GM12878 (cell line): Measurements from ENCODE around the gene ARHGEF16. TPM values are rescaled to one million over a fixed set of nuclear protein-coding genes. Genes with fewer than 3 reads are reported as not detected.

Experiments
- ATAC-seq: fragments of 200-7000 bp; cut with Tn5 transposase; 3 replicates; pipeline ENCODE4 v1.9.1; 2020; ENCODE audit warnings: mild to moderate bottlenecking, moderate library complexity
- BruUV-seq: library from RNA; stranded (reverse); fragments of 400-500 nt; replicated peaks from 2 replicates; lab custom pipeline; 2021; lab: Mats Ljungman, UMichigan
- CTCF ChIA-PET: fragments of 300-600 bp; sonication (Branson Sonifier 250); formaldehyde crosslinking; extraction: SDS; loops from one replicate; lab custom pipeline; 2021; ENCODE audit warnings: inconsistent platforms; lab: Yijun Ruan, JAX
- POLR2A ChIA-PET: fragments of 350-600 bp; formaldehyde crosslinking; extraction: SDS; loops from one replicate; lab custom pipeline; 2021; ENCODE audit warnings: inconsistent platforms; lab: Charles Lee
- RAD21 ChIA-PET: fragments of 300-600 bp; sonication (Branson Sonifier 250); formaldehyde crosslinking; loops from one replicate; lab custom pipeline; 2023; ENCODE audit warnings: antibody characterized with exemption; ENCODE audit not compliant: unreplicated experiment; lab: Charles Lee
- SMC1A ChIA-PET: fragments of 300-600 bp; sonication (Branson Sonifier 250); formaldehyde crosslinking; loops from one replicate; lab custom pipeline; 2023; ENCODE audit not compliant: unreplicated experiment, uncharacterized antibody; lab: Charles Lee
- DNase-seq: peaks from one replicate; pipeline ENCODE4 v3.0.0-alpha.2; 2011; ENCODE audit warnings: low read depth, low spot score
- FAIRE-seq: peaks from 3 replicates; lab custom pipeline; 2011; peaks lifted over from hg19 to GRCh38; lab: Jason Lieb, UNC
- H2AFZ ChIP-seq: 2 replicates; pipeline ENCODE4 v1.6.0; 2011; ENCODE audit warnings: low read depth, low read length, control low read depth; ENCODE audit not compliant: control insufficient read depth
- H3K27ac ChIP-seq: 2 replicates; pipeline ENCODE4 v1.5.1; 2011; ENCODE audit warnings: control low read depth; ENCODE audit not compliant: control insufficient read depth, insufficient read depth
- H3K27me3 ChIP-seq, 2 experiments: replicated peaks in 1 of 2; 2 replicates each; pipeline versions ENCODE4 v1.6.0 to v1.6.1; 2011; ENCODE audit warnings: low read length in 1 of 2; ENCODE audit not compliant: control insufficient read depth in 2 of 2, insufficient read depth in 2 of 2
- H3K36me3 ChIP-seq, 2 experiments: 2 replicates each; pipeline ENCODE4 v1.5.1; 2011; ENCODE audit warnings: low read length in 1 of 2; ENCODE audit not compliant: control insufficient read depth in 2 of 2, insufficient read depth in 2 of 2
- H3K4me1 ChIP-seq: 2 replicates; pipeline ENCODE4 v1.6.1; 2011; ENCODE audit warnings: mild to moderate bottlenecking, low read length, moderate library complexity, mixed read lengths; ENCODE audit not compliant: control insufficient read depth, insufficient read depth
- H3K4me2 ChIP-seq: 2 replicates; pipeline ENCODE4 v1.6.0; 2011; ENCODE audit warnings: control low read depth; ENCODE audit not compliant: control insufficient read depth, insufficient read depth
- H3K4me3 ChIP-seq: fragments of 200-600 bp; sonication (generic); 2 replicates; pipeline ENCODE4 v1.5.1; 2016
- H3K79me2 ChIP-seq: 2 replicates; pipeline ENCODE4 v1.6.0; 2011; ENCODE audit warnings: low read length; ENCODE audit not compliant: control insufficient read depth, insufficient read depth
- H3K9ac ChIP-seq: 2 replicates; pipeline ENCODE4 v1.8.0; 2011; ENCODE audit warnings: low read length, control low read depth, mixed read lengths; ENCODE audit not compliant: control insufficient read depth, insufficient read depth
- H3K9me3 ChIP-seq: replicated peaks from 3 replicates; pipeline ENCODE4 v1.5.1; 2011; ENCODE audit warnings: mild to moderate bottlenecking, low read length; ENCODE audit not compliant: control insufficient read depth, insufficient read depth
- H4K20me1 ChIP-seq: 2 replicates; pipeline ENCODE4 v1.6.0; 2011; ENCODE audit not compliant: control insufficient read depth, insufficient read depth
- ATF2 ChIP-seq: IDR thresholded peaks from 2 replicates; pipeline ENCODE4 v1.6.1; 2012; ENCODE audit warnings: low read length, inconsistent platforms
- ATF3 ChIP-seq: IDR thresholded peaks from 2 replicates; pipeline ENCODE4 v1.6.1; 2011; ENCODE audit warnings: low read depth, mild to moderate bottlenecking, low read length, moderate library complexity, borderline replicate concordance; ENCODE audit errors: extremely low read depth
- BHLHE40 ChIP-seq, 2 experiments: fragments of 450-650 bp in 1 of 2; IDR thresholded peaks; 2 replicates each; pipeline ENCODE4 v1.6.1; 2011 to 2017; ENCODE audit warnings: low read depth in 2 of 2, borderline replicate concordance in 1 of 2, improper control_type of control experiment in 1 of 2, low read length in 1 of 2, mild to moderate bottlenecking in 1 of 2
- CHD2 ChIP-seq: IDR thresholded peaks from 2 replicates; pipeline ENCODE4 v1.6.1; 2011; ENCODE audit warnings: low read depth, low read length, improper control_type of control experiment, borderline replicate concordance
- CTCF ChIP-seq, 3 experiments: IDR thresholded peaks in 2 of 3; conservative IDR thresholded peaks in 1 of 3; 2 replicates each; pipeline ENCODE4 v1.5.1; 2011; ENCODE audit warnings: low read depth in 3 of 3, low read length in 3 of 3, mild to moderate bottlenecking in 3 of 3, control low read depth in 2 of 3, moderate library complexity in 2 of 3, inconsistent platforms in 1 of 3, mixed read lengths in 1 of 3; ENCODE audit not compliant: control insufficient read depth in 2 of 3, insufficient read depth in 1 of 3; ENCODE audit errors: extremely low read depth in 1 of 3
- EZH2 ChIP-seq: IDR thresholded peaks from 2 replicates; pipeline ENCODE4 v1.6.1; 2012; ENCODE audit warnings: low read depth, mild to moderate bottlenecking, control low read depth, inconsistent platforms, low read length, borderline replicate concordance; ENCODE audit not compliant: control insufficient read depth
- MYB ChIP-seq: fragments of 150-350 bp; IDR thresholded peaks from 2 replicates; pipeline ENCODE4 v1.6.1; 2014; ENCODE audit warnings: mild to moderate bottlenecking, low read depth, low read length, borderline replicate concordance
- RELB ChIP-seq: fragments of 450-650 bp; IDR thresholded peaks from 2 replicates; pipeline ENCODE4 v1.6.1; 2017; ENCODE audit warnings: low read depth, mild to moderate bottlenecking, moderate library complexity
- TAF1 ChIP-seq: IDR thresholded peaks from 2 replicates; pipeline ENCODE4 v1.6.1; 2011; ENCODE audit warnings: mild to moderate bottlenecking, low read depth, low read length, borderline replicate concordance
- USF2 ChIP-seq: IDR thresholded peaks from 2 replicates; pipeline ENCODE4 v1.6.1; 2011; ENCODE audit warnings: low read depth, low read length, improper control_type of control experiment, borderline replicate concordance
- YBX1 ChIP-seq: fragments of 450-650 bp; IDR thresholded peaks from 2 replicates; pipeline ENCODE4 v1.6.1; 2016; ENCODE audit warnings: antibody characterized with exemption
- WGBS: methylation state at CpG from one replicate; pipeline ENCODE4 v1.1.6; 2016; ENCODE audit warnings: low lambda C conversion rate; ENCODE audit not compliant: insufficient replicate concordance, insufficient coverage; ENCODE audit errors: missing lambda C conversion rate; 5-methylcytosine and 5-hydroxymethylcytosine counted together
- in situ Hi-C: fragments of 300-500 bp; cut with MboI; formaldehyde crosslinking; loops from 9 replicates; pipeline ENCODE4 v1.14.3; 2018; ENCODE audit warnings: mixed read lengths
- intact Hi-C: fragments of 100-400 bp; cut with micrococcal nuclease; formaldehyde crosslinking; loops from one replicate; pipeline ENCODE4 v1.14.2; 2022; ENCODE audit not compliant: unreplicated experiment
- polyA plus RNA-seq, 11 experiments: library from polyadenylated mRNA; depleted of rRNA in 4 of 11; unstranded in 6 of 11; stranded (reverse) in 5 of 11; fragments of >200 nt; fragmentation: Nextera tagmentation in 4 of 11; fragmentation: Illumina TruSeq in 1 of 11; extraction: Ambion mirVana in 4 of 11; extraction: Trizol in 1 of 11; gene quantifications; 1 replicate in 1 of 11; 2 replicates in 10 of 11; pipeline versions ENCODE4 v1.2.1 to v1.2.3, GENCODE V29; 2011 to 2016; ENCODE audit warnings: inconsistent platforms in 2 of 11, missing spikeins in 2 of 11, low read depth in 1 of 11
- total RNA-seq, 4 experiments: library from RNA; depleted of rRNA in 3 of 4; stranded (reverse); fragments of >200 nt in 3 of 4; fragmentation: Illumina TruSeq in 1 of 4; extraction: Trizol in 1 of 4; gene quantifications; 2 replicates each; pipeline versions ENCODE4 v1.2.1 to v1.2.3, GENCODE V29; 2013 to 2021
- TF ChIP-seq, protein P1 (sequence below): fragments of 450-650 bp; IDR thresholded peaks from 2 replicates; pipeline ENCODE4 v1.6.1; 2014; ENCODE audit warnings: mild to moderate bottlenecking

The ARHGEF16 gene
- total and polyA plus RNA-seq, 10 of the 15 experiments (the other 5 are each of a cell fraction or from before 2014, with no cell fraction given): not detected

GRCh38 chr1:3485016-3485415 is 30.6 kb downstream of the ARHGEF16 start:
- CTCF ChIA-PET: interaction anchor here (1.3 to 2.8 kb wide), 2 partner anchors 32 to 135 kb away, joined by 4 to 23 read pairs; no protein-coding TSS in a partner anchor

More at GRCh38 chr1:3485016-3485415, 30.6 kb downstream of the ARHGEF16 start:
- H3K4me2 ChIP-seq: no peak overlapping the region
- H3K79me2 ChIP-seq: no peaks in the 10 kb centered on the region
- ChIA-PET POLR2A (no interaction called here), RAD21 (no interaction called here), SMC1A (interaction anchor here (2.0 kb wide), 1 partner anchor 32 kb away, joined by 7 read pairs; no protein-coding TSS in a partner anchor)
- no peaks in the 10 kb centered on the region for H4K20me1 ChIP-seq
- TF ChIP-seq USF2 (no peak), ATF3 (no peak), TAF1 (no peak), MYB (no peak), RELB (no peak), CTCF (IDR thresholded peaks at IDR 0.05 in 2 of 3, conservative IDR thresholded peaks at IDR 0.05 in 1 of 3; ENCODE audit: control insufficient read depth in 2 of 3, extremely low read depth in 1 of 3, insufficient read depth in 1 of 3, low read depth in 3 of 3, low read length in 3 of 3) (no peak), BHLHE40 (IDR thresholded peaks at IDR 0.05; ENCODE audit: borderline replicate concordance in 1 of 2, low read depth in 2 of 2, low read length in 1 of 2) (no peak), CHD2 (no peak), YBX1 (no peak), ATF2 (no peak), EZH2 (no peak)
- TF ChIP-seq, protein P1, sequence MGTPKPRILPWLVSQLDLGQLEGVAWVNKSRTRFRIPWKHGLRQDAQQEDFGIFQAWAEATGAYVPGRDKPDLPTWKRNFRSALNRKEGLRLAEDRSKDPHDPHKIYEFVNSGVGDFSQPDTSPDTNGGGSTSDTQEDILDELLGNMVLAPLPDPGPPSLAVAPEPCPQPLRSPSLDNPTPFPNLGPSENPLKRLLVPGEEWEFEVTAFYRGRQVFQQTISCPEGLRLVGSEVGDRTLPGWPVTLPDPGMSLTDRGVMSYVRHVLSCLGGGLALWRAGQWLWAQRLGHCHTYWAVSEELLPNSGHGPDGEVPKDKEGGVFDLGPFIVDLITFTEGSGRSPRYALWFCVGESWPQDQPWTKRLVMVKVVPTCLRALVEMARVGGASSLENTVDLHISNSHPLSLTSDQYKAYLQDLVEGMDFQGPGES: no peak
- no peak for FAIRE-seq
- no peaks in the 10 kb centered on the region for H3K4me1 ChIP-seq
- WGBS: 57% methylated on average over 14 of the region's 14 CpGs
- H3K36me3 ChIP-seq: no peaks in the 10 kb centered on the region
- in situ Hi-C loops: loop anchor here (10.0 kb wide), 1 partner anchor 140 kb away; the partner anchor contains the start of gene TPRG1L
- BruUV-seq: no TSS peak
- intact Hi-C loops: no loop called here
- H3K4me3 ChIP-seq: no peak overlapping the region
- no peak overlapping the region for H3K27ac ChIP-seq
- H3K9me3 ChIP-seq: peaks cover 3% of the 10 kb centered on the region; the same call in 1 of the 3 replicates
- no peak for ATAC-seq
- H3K9ac ChIP-seq: no peak overlapping the region
- no peak overlapping the region for H2AFZ ChIP-seq
- H3K27me3 ChIP-seq: no peaks in the 10 kb centered on the region
- no peak for DNase-seq
